ENCODE measurements around the gene PHF19. TPM values are rescaled to one million over a fixed set of nuclear protein-coding genes. Genes with fewer than 3 reads are reported as not detected.

PHF19 gene
- total RNA-seq, 1 experiment from 2014 or later: 19.0 TPM

DNA sequence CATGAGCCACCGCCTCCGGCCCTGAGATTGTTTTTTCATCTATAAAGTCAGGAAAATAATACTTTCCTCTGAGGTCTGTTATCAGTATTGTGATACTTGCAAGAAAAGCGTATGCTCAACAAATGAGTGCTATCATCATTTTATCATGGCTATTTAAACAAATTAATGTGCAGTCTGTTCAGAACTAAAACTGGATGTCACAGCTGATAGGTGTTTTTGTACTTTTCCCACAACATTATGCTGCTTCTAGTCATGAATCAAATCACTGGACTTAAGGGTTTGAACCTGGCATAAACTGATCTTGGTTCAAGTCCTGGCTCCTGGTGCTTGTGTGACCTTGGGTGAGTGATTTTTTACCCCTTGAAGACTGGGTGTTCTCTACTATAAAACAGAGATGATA, 21.4 kb upstream of the PHF19 start:
- in situ Hi-C loops (cut with HindIII; ENCODE audit: low pct_unique_long_range_greater_than_20kb, low sequenced_read_pairs): no loop called here
- DNase-seq (ENCODE audit: low read depth, low spot score): no peak

DNA sequence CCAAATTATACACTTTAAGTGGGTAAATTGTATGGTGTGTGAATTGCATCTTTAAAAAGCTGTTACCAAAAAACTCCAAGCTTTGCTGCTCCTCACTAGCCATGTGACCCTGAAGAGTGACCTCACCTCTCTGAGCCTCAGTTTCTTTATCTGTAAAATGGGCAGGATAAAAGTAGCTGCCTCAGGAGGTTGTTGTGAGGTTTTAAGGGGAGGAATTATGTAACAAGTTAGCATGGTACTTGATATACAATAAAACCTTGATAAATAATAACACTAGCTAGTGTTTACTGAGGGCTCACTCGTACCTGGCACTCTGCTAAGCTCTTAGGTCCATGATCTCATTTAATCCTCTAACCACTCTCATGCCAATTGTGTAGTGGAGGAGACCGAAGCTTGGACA, 19.0 kb upstream of the PHF19 start:
- DNase-seq (ENCODE audit: low read depth, low spot score): no peak
- in situ Hi-C loops (cut with HindIII; ENCODE audit: low pct_unique_long_range_greater_than_20kb, low sequenced_read_pairs): no loop called here

DNA sequence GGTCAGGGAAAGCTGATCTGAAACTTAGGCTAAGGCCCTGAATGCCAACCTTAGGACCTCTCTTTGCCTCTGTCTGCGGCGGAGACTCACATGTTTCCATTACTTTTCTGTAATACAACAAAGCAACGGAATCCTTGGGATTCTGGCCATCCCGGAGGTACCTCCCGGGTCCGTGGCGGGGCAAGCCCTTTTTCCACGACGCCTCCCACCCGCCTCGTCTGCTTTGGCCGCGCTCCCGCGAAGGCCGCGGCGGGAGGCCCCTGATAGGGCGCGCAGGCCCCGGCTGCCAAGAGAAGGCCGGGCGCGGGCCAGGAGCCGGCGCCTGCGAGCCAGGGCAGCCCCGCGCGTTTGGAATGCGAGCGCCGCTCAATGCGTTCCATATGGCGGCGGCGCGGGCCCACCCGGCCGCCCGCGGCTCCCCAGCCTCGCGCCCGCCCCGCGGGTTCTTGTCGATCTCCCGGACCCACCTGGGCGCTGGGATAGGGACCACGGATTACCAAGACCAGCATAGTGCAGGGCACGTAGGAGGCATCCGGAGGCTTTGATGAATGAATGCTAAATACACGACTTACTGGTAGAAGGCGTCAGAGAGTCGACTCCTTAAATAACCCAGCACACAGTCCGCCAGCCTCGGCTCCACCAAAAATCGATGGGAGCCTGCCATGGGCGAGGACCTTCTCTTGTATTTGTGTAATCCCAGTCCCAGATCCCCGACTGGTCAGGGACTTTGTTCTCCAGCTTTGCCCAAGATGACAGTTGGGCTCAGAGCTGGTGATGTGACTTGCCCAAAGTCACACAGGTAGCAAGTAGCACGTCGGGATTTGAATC, 17.5 kb upstream of the PHF19 start:
- DNase-seq (ENCODE audit: low read depth, low spot score): no peak
- in situ Hi-C loops (cut with HindIII; ENCODE audit: low pct_unique_long_range_greater_than_20kb, low sequenced_read_pairs): no loop called here

DNA sequence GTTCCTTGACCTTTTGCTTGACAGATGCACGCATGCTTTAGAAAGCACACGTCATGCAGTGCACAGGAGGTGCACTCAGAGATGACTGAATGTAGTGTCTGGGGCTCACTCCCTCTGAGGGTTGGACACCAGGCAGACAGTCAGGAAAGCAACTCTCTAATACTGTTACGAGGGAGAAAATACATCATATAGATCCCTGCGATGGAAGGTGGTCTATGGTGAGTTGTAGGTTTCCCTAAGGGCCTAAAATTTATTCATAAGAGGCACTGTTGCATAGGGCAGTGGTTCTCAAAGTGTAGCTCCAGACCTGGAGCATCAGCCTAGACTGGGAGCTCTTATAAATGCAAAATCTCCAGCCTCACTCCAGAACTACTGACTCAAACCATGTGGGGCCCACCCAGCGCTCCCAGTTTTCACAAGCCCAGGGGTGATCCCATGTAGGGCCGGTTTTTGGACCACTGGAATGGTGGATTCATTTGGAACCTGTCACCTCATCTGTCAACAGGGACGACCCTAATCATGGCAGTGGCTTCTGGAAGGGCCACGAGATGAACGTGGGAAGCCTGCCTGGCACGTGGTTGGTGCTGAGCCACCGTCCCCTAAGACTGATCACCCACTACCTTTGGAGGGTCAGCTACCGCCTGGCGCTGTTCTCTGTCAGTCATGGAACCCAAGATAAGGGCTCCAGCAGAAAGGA, 16.8 kb upstream of the PHF19 start:
- no peak for DNase-seq (ENCODE audit: low read depth, low spot score)

DNA sequence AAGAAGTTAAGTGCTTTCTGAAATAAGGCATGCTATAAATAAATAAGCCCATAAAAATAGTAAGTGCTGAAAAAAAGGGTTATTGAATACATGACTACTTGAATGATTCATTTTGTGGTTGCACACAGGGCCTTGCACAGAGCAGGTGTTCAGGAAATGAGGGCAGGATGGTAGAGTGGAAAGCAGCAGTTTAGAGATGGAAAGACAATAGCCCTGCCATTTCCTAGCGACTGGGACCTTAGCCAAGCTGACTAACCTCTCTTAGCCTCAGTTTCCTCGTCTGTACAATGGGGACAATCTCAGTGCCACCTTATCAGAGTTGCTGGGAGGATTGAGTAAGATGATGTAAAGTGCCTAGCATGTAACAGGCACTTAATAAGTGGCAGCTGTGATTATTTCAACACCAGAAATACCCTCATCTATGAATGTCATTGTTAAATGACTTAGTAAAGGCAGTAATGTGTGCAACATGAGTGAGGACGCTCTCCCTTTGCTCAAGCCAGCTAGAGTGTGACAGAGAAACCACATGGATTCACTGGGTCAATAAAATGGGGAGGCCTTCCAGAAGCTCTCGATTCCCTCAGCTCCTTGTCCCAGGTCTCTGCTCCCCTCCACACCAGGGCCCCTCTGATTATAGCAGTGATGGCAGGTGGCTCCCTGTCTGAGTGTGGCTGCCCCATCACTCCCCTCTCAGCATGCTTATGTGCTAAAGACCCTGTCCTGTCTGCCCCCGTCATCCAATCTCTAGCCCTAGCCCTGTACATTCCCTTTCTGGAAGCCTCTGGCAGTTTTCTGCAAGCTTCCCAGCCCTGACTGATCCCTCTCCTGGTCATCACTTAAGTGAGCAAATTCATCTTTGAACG, 16.0 kb upstream of the PHF19 start:
- in situ Hi-C loops (cut with HindIII; ENCODE audit: low pct_unique_long_range_greater_than_20kb, low sequenced_read_pairs): no loop called here
- peak; percentile 16 for DNase-seq (ENCODE audit: low read depth, low spot score)

More for the DNA sequence above, 16.8 kb upstream of the PHF19 start:
- in situ Hi-C loops (cut with HindIII; ENCODE audit: low pct_unique_long_range_greater_than_20kb, low sequenced_read_pairs): no loop called here

DNA sequence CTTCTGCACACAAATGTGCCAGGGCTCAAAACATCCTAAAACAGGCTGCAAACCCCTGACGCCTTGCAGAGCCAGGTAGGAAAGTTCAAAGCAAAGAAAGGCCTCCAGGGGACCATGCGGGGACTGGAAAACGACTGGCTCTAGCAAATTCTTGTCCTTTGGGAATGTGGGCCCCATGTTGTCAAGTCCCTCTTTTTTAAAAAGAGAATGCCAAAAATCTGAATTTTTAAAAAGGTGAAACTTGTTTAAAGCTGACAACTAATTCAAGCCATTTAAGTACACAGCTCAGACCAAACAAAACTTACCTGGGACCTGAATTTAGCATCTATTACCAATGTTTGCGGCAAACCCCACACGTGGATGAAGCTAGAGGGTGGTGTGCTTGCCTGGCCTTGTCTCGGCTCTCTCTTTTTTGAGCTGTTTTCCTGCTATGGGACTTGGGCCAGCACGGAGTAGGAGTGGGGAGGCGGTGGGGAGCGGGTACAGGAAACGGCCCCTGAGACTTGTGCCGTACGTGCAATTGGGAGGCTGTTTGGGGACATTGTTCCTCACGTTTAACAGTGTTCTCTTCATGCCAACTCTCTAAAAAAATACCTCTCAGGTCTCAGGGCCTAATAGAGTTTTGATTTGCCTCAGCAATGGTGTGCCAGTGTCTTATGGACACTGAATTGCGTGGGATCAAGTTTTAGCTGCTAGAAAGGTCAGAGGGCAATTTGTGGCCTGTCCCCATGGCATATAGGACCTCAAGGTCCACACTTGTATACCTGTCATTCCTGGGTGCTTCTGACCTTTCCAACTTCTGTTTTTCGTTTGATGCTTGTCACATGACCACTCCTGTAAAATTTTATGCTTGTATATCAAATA, 15.1 kb upstream of the PHF19 start:
- in situ Hi-C loops (cut with HindIII; ENCODE audit: low pct_unique_long_range_greater_than_20kb, low sequenced_read_pairs): no loop called here
- no peak for DNase-seq (ENCODE audit: low read depth, low spot score)

DNA sequence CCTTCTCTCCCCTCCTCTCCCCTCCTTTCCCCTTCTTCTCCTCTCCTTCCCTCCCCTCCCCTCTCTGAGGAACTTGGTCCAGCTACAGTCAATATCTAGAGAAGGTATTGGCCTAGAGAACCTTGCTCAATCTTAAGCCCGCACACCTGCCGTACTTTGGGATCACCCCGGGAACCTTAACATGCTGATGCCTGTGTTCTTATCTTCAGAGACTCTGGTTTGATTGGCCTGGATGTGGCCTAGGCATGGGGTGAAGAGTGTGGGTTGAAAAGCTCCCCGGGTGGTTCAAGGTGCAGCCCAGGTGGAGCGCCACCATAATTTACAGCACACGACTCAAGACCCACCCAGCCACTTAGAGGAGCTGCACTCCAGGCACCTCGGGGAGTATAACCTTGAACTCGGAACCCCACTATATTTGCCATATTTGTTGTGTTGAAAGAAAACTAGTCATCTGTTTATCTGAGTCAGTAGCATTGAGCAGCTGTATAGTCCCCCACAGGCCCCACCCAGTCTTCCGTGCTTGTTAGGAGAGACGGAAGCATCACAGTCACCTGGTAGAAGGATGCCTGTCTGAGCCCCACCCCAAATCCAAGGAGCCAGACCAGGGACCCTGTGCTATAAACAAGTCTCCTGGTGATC, 14.4 kb upstream of the PHF19 start:
- in situ Hi-C loops (cut with HindIII; ENCODE audit: low pct_unique_long_range_greater_than_20kb, low sequenced_read_pairs): no loop called here
- no peak for DNase-seq (ENCODE audit: low read depth, low spot score)

DNA sequence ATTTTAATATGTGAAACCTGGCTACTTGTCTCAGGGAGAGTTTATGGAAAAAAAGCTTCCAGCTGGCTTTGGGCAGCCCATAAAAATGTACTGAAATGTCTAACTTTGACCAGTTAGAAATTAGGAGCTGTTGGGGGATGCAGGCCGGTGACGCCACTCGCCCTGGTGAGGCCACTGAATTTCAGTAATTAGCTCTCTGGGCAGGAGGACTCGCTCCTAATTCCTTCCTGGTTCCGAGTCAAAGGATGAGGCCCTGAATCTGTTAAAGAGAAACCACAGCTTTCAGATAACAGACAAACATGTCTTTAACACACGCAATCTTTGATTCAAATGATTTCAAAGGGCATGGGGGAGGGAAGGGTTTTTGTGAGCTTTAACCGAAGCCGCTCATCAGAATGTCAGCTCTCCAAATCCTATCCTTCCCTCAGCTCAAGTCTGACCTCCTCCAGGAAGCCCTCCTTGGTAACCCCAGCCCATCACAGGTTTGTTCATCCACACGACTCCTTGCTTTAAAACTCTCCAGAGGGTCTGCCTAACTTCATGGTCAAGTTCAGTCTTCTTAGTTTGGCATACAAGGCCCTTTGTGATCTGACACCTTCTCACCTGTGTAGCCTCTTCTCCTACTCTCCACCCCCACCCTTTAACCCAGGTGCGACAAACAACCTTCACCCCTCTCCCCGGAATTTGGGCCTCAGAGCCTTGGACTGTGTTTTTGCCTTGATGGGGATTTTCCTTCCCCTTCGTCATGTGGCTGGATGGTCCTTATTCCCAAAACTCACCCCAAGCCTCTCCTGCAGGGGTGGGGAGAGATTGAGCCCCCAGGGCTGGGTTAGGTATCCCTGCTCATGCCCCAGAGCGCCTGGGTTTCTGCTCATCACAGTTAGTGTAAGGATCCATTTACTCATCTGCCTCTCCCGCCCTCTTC, 13.6 kb upstream of the PHF19 start:
- DNase-seq (ENCODE audit: low read depth, low spot score): no peak
- in situ Hi-C loops (cut with HindIII; ENCODE audit: low pct_unique_long_range_greater_than_20kb, low sequenced_read_pairs): no loop called here

DNA sequence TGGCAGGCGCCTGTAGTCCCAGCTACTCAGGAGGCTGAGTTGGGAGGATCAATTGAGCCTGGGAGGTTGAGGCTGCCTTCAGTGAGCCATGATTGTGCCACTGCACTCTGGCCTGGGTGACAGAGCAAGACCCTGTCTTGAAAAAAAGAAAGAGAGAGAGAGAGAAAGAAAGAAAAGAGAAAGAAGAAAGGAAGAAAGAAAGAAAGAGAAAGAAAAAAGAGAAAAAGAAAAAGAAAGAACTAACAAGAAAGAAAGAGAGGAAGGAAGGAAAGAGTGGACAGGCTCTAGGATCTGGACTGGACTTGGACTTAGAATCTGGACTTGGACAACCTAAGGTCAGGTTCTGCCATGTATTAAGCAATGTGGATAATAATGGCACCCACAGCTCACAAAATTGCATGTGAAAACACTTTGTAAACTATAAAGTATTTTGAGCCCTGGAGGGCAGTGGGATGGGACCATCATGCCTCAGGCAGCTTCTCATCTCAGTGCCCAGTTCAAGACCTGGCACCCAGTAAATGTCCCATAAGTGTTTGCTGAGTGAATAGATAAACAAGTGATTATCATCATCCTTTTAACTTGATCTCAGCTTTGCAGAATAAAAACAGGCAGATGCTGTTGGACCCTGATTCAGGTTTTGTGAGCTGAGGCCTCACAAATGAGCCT, 12.8 kb upstream of the PHF19 start:
- DNase-seq (ENCODE audit: low read depth, low spot score): no peak
- in situ Hi-C loops (cut with HindIII; ENCODE audit: low pct_unique_long_range_greater_than_20kb, low sequenced_read_pairs): no loop called here

DNA sequence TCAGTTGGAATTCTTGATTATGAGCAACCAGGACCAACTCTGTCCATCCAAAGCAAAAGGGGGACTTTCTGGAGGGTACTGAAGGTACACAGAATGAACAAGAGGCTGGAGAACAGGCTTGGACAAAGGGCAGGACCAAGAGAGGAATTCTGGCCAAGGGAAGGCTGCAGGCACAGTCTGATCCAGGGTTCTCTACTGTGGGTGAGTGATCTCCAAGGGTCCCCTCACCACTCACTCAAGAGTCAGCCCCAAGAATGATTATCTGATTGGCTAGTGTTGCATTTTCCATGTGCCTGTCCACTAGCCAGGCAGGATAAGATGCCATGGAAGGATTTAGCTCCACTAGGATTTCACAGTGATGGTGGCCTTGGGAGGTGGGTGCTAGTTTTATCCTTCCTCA, 11.6 kb upstream of the PHF19 start:
- in situ Hi-C loops (cut with HindIII; ENCODE audit: low pct_unique_long_range_greater_than_20kb, low sequenced_read_pairs): no loop called here
- no peak for DNase-seq (ENCODE audit: low read depth, low spot score)

DNA sequence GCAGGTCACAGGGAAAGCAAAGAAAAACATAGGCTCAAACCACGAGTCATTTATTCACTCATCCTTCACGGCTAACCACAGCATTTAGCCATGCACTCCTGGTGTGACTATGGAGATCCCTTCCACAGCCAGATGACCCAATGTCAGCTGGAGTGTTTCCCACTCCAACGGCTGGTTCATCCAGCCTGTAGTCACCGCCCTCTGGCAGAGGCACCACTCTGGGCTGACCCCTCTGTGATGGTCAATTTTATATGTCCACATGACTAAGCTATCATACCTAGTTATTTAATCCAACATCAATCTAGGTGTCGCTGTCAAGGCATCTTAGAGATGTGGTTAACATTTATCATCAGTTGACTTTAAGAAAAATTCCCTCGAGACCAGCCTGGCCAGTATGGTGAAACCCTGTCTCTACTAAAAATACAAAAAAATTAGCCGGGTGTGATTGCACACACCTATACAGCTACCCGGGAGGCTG, 9.5 kb upstream of the PHF19 start:
- DNase-seq (ENCODE audit: low read depth, low spot score): no peak
- in situ Hi-C loops (cut with HindIII; ENCODE audit: low pct_unique_long_range_greater_than_20kb, low sequenced_read_pairs): no loop called here

DNA sequence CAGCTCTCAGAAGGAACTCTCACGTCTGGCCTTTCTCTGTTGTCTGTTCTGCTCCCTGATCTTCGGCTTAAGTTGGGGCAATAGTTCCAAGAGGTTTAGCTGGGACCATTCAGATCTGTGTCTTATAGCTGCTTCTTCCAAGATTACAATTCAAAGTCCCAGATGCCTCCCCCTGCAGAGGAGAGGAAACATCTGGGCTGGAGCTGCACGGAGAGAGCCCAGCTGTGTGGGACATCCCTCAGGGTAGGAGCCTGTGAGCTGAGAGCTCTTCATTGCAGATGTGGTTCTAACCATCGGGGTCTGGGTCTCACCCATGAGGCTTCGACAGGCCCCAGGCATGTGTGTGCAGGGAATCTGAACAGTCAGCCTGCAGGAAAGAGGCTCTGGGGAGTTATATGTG, 9.0 kb upstream of the PHF19 start:
- in situ Hi-C loops (cut with HindIII; ENCODE audit: low pct_unique_long_range_greater_than_20kb, low sequenced_read_pairs): no loop called here
- no peak for DNase-seq (ENCODE audit: low read depth, low spot score)

DNA sequence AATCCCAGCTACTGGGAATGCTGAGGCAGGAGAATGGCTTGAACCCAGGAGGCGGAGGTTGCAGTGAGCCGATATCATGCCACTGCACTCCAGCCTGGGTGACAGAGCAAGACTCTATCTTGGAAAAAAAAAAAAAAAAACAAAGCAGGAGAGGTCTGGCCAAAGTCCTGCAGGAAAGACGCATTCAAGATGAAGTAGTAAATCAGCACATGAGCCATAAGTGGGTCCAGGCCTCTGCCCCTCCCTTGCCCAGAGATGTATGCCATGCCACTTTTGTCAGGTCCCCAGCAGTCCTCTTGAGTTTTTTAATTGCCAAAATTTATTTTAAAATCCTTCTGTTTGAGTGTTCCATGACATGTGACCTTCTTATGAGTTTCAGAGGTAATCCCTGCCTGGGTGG, 8.5 kb upstream of the PHF19 start:
- in situ Hi-C loops (cut with HindIII; ENCODE audit: low pct_unique_long_range_greater_than_20kb, low sequenced_read_pairs): no loop called here
- DNase-seq (ENCODE audit: low read depth, low spot score): no peak

DNA sequence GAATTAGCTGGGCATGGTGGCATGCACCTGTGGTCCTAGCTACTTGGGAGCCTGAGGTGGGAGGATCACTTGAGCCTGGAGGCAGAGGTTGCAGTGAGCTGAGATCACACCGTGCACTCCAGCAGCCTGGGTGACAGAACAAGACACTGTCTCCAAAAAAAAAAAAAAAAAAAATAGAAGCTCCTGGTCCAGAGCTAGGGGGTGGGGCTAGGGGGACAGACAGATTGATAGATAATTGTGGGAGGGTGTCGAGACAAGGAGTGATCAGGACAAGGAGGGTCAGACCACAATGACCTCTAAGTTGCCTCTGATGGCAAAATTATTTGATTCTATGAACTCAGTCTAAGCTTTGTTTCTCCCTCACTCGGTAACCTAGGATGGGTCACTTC, 6.6 kb upstream of the PHF19 start:
- no peak for DNase-seq (ENCODE audit: low read depth, low spot score)
- in situ Hi-C loops (cut with HindIII; ENCODE audit: low pct_unique_long_range_greater_than_20kb, low sequenced_read_pairs): no loop called here

DNA sequence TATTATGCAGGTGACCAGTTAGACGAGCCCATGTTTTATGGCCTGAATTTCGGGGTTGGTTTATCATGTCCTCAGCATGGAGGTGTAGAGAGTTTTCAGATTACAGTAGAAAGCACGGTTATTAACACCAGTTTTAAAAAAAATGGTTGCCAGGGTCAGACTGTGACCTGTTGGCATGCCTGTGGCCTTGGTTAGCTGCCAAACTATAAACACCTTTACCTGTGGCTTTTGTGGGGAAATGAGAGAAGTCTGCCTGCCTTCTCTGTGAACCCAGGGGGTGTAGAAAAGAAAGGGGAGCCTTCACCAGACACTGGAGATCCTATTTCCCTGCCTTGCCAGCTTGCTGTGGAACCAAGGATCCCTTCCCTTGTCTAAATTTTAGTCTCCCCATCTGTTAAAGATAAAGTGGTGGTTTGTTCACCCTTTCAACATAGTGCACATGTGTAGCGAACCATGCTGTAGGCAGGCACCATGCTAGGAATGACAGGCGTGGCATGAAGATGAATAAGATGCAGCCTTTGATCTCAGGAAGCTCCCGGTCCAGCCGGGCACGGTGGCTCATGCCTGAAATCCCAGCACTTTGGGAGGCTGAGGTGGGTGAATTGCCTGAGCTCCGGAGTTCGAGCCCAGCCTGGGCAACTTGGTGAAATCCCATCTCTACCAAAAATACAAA, 6.1 kb upstream of the PHF19 start:
- in situ Hi-C loops (cut with HindIII; ENCODE audit: low pct_unique_long_range_greater_than_20kb, low sequenced_read_pairs): no loop called here
- no peak for DNase-seq (ENCODE audit: low read depth, low spot score)
